GM21619 (cell line): ENCODE measurements around the gene ZP3.
"Not testable (repeated sequence)": the region's sequence is repeated elsewhere in the genome, so short reads cannot be mapped to it uniquely, and the experiment has no call there.

Source experiments
- ATAC-seq: cut with Tn5 transposase; IDR thresholded peaks from one replicate; pipeline ENCODE4 v1.9.1; 2021; ENCODE audit not compliant: unreplicated experiment

ZP3 gene

DNA sequence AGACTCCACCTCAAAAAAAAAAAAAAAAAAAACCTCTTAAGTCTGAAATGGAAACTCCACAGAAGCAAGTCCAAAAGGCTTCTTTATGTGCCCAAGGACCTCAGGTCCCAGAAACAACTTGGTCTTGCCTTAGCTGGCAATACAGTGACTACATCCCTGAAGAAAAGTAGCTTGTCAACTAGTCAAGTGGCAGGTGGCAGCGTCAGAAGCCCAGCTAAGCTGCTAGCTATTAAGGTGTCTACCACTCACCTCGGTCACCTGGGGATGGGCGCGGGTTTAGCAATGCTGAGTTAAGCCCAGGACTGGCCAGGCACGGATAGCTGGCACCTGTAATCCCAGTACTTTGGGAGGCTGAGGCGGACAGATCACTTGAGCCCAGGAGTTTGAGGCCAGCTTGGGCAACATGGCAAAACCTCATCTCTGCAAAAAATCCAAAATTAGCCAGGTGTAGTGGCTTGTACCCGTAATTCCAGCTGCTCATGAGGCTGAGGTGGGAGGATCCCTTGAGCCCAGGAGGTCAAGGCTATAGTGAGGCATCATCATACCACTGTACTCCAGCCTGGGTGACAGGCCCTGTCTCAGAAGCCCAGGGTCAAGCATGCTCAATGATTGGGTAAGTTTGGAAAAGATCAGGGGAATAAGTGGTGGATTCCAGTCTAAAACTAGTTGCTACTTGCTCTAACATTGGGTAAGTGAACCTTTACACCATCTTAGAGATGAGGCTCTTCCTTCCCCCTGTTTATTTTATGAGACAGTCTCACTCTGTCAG is 14.6 kb downstream of the ZP3 start:
- not testable (repeated sequence) for ATAC-seq

DNA sequence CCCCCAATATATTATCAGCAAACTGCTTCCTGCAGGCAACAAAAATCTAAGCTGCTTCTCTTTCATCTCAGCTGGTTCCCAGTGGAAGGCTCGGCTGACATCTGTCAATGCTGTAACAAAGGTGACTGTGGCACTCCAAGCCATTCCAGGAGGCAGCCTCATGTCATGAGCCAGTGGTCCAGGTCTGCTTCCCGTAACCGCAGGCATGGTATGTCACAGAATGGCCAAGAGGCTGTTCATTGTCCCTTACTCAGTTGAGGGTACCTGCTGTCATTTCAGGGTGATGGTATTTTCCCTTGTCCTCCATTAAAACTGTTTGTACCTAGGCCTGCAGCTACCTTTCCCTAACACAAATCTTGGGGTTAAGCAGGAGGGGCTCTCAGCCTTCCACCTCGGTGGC is 15.7 kb downstream of the ZP3 start:
- ATAC-seq = not testable (repeated sequence)

DNA sequence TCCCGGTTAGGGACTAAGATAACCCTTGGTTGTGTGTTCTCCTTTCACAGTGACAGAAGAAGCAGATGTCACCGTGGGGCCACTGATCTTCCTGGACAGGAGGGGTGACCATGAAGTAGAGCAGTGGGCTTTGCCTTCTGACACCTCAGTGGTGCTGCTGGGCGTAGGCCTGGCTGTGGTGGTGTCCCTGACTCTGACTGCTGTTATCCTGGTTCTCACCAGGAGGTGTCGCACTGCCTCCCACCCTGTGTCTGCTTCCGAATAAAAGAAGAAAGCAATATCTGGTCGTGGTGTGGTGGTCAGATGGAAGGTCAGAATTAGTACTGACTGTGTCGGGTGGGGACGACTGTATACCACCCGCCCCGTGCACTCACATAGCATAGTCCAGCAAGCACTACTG is 17.0 kb downstream of the ZP3 start:
- peak; percentile 36 for ATAC-seq

DNA sequence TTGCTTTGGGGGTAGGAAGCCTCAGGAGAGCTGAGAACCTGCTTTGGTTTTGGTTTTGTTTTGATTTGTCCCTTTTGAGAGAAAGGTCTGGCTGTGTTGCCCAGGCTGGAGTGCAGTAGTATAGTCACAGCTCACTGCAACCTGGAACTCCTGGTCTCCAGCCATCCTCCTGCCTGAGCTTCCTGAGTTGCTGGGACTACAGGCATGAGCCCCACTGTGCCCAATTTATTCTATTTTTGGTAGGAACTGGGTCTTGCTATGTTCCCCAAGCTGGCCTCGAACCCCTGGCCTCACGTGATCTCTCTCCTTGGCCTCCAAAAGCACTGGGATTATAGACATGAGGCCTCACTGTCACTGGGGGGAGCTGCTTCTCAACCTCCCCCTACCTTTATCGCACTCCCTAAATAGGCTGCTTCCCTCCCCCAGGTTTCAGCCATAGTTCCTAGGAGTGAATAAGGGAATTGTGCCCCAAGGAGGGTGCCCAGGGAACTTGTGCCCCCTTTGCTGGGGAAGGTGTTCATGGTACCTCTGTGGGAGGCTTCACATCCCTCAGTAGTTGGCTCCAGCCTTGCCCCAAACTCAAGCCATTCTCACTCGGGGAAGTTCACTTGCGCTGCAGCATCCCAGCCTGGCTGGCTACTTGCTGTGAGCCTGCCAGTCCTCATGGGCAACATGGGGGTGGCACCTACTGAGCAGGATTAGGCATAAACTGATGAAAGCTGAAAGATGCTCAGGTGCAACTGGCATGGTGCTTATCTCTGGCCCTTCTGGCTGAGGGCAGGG is 18.1 kb downstream of the ZP3 start:
- ATAC-seq = not testable (repeated sequence)

DNA sequence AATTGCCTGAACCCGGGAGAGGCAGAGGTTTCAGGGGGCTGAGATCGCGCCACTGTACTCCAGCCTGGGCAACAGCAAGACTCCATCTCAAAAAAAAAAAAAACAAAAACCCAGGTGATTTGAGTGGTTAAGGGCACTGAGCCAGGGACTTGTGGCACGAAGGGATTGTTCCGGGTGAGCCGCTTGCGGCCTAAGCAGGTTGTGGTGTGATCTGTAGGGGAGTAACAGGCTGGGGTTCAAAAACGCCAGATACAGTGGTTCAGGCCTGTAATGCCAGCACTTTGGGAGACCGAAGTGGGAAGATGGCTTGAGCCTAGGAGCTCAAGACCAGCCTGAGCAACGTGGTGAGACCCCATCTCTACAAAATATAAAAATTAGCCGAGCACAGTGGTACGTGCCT is 19.1 kb downstream of the ZP3 start:
- not testable (repeated sequence) for ATAC-seq

DNA sequence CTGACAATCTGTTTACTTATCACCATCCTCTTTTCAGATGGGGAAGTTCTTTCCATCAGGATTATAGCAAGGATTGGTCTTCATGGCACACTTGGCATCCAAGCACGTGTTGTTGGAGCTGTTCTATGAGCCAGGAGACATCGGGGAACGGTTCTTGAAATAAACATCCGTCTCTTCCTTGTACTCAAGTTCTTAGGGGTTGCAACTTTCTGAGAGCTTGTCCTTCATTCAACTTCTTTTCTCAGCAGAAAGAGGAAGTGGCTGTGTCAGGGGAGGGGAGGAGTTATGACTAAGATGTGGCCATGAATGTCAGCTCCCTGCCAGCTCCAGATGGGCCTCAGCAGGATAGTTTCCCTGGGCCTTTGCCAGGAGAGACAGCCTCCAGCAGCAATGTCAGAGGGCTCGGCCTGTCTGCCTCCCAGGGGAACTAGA is 20.8 kb downstream of the ZP3 start:
- ATAC-seq = peak; percentile 74

DNA sequence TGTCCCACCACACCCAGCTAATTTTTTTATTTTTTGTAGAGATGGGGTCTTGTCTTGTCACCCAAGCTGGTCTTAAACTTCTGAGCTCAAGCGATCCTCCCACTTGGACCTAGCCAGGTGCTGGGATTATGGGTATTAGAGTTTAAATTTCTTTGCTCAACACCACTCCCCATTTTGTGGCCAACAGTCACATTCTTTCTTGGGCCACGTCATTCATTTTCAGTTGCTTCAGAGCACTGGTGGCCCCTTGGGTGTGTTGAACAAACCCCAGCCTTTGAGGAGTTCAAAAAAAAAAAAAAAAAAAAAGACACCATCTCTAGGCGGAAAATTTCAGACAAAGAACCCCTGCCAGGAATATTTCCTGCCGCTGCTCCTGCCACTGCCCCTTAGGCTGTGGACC is 32.3 kb downstream of the ZP3 start:
- ATAC-seq = not testable (repeated sequence)

DNA sequence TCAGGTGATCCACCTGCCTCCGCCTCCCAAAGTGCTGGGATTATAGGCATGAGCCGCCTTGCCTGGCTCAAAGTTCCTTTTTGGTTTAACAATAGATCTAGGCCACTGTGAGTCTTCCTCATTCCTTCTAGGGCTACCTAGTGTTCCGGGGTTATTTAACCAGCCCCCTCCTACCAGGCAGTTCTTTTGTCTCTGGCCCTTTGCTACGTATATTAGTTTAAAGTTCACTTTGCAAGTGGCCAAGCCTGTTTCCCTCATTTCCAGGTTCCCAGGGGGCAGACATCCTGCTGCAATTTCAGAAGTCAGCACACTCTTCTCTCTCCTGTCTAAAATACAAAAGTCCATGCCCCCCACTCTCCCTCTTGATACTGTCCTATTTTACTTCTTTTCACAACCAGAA is 33.8 kb downstream of the ZP3 start:
- not testable (repeated sequence) for ATAC-seq

DNA sequence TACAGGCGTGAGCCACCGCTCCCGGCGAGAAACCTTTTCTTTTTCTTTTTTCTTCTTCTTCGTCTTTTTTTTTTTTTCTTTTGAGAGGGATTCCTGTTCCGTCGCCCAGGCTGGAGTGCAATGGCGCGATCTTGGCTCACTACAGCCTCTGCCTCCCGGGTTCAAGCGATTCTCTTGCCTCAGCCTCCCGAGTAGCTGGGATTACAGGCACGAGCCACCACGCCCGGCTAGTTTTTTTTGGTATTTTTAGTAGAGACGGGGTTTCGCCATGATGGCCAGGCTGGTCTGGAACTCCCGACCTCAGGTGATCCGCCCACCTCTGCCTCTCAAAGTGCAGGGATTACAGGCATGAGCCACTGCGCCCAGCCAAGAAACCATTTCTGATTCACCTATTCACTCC is 36.0 kb downstream of the ZP3 start:
- ATAC-seq = not testable (repeated sequence)

DNA sequence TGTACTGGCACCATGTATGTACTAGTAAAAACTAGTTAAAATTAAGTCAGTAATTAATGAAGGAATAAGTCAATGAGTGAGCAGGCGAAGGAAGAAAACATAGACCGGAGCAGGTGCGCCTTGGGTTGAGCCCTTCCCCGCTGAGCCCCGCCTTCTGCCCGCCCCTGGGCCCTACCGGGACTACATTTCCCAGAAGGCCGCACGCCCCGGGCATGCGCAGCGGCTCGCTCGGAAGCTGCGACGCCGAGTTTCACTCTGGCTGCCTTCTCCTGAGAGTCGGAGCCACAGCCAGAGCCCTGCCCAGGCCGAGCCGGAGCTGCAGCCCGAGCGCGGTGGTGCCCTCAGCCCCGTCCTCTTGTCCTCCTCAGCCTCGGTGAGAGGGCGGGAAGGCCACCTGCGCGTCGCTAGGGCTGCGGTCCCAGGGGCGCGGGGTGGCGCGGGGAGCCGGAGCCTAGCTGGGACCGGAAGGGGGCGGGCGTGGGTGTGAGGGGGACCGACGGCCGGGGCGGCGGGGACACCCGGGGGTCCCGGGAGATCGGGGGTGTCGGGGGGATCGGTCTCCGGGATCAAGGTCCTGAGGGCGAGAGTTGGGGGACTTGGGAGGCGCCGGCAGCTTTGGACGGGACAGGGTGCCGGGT is 36.8 kb downstream of the ZP3 start, which contains the start of gene DTX2:
Gene DTX2 (plus strand): TSS at position 246 of the 638 bp plus-strand sequence. CDS start 18,801 bp downstream, outside the sequence.
- ATAC-seq = peak; percentile 97

DNA sequence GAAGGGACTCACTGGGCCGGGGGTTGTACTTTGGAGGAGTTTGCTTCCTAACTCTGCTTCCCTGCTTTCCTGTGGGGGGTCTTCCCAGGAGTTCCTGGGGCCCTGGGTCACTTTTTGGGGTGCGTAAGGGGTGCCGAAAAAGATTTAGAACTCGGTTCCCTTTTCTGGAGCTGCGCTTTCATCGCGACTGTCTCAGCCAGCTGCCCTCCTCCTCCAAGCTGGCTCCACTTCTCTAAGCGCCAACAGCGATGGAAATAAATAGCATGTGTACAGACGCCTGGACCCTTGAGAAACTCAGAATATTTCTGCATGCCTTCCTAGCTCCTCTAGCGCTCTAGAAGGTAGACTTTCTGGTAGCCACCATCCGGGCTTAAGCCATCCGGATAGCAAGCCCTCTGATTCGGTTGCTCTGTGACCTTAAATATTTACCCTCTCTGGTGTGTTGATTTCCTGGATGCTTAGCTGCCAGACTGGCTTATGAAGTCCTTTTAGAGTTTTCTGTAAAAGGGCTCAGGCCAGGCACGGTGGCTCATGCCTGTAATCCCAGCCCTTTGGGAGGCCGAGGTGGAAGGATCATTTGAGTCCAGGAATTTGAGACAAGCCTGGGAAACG is 37.6 kb downstream of the ZP3 start:
- ATAC-seq = not testable (repeated sequence)

DNA sequence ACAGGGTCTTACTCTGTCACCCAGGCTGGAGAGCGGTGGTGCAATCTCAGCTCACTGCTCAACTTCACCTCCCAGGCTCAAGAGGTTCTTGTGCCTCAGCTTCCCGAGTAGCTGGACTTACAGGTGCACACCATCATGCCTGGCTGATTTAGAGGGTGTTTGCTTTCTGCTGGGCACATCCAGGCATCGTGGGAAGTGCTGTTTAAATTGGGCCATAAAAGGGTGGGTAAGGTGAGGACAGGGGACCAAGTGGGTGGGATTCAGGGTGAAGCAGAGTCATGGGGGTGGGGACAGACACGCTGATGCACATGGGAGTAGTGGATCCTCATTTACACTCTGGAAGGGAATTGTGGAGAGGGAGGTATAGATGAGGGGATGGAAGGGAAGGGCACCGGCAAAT is 40.2 kb downstream of the ZP3 start:
- not testable (repeated sequence) for ATAC-seq

DNA sequence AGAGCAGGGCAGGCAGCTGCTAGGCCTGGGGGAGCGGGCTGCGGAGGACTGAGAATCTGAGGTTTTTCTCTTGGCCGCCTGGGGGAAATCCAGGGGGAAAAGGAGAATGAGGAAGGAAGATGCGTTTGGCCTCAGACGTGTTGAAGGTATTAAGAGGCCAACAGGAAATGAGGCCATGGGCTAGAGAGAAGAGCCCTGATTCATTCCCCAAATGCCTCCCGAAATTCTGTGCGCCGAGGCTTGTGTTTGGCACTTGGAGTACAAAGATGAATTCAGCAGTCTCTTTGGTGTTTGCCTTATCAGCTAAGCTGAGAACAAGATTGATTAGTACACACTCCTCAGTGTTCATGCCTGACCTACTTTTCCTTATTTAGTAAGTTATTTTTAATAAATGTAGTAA is 41.2 kb downstream of the ZP3 start:
- not testable (repeated sequence) for ATAC-seq

DNA sequence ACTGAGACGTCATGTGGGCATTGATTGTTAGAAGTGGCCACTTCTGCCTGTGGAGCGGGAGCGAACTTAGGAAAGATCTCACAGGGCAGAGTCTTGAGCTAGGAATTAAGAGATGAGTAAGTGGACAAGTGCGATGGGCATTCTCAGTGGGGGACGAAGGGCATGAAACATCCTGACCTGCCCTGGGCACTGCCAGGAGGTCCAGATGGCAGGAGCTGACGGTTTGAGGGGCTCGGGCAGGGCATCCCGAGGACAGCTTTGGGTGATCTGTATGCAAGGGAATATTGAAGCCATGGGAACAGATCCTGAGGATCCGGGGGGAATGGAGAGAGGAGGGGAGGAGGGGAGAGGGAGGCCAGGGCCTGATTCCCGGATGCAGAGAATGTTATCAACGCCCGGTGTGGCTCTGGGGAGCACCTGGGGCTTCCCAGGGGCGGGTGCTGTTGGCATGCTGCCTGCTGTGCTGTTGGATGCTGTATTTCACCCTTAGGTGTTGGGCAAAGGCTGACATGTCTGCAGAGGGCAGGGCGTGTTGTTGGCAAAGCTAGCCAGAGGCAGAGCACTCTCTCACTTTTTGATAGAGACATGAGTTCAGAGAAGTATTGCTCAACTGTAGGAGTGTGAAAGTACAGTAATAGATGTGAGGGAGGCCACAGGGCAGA is 43.1 kb downstream of the ZP3 start:
- not testable (repeated sequence) for ATAC-seq

DNA sequence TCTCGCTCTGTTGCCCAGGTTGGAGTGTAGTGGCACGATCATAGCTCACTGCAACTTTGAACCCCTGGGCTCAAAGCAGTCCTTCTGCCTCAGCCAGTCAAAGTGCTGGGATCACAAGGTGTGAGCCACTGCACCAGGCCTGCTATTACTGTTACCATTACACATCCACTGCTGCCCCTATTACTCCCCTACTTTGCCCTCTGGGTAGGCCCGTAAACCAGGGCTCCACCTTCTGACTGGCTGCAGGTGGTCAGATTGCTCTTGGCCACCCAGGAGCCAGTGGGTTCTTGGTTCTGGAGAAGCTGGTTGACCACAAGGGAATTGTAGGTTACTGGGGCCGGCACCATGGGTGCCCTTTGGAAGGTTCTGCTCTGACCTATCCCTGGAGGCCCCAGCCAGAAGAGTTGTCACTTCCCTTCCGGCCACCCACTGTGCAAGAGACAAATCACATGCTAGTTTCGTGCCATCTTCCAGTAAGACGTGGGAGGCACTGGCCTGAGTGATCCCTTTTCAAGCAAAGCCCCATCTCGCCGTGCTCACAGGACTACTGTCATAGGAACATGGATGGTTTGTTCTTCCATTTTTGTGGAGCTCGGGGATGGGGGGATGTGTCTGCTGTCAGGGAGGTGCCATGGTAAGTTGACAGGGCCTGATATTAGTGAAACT is 46.9 kb downstream of the ZP3 start:
- not testable (repeated sequence) for ATAC-seq

DNA sequence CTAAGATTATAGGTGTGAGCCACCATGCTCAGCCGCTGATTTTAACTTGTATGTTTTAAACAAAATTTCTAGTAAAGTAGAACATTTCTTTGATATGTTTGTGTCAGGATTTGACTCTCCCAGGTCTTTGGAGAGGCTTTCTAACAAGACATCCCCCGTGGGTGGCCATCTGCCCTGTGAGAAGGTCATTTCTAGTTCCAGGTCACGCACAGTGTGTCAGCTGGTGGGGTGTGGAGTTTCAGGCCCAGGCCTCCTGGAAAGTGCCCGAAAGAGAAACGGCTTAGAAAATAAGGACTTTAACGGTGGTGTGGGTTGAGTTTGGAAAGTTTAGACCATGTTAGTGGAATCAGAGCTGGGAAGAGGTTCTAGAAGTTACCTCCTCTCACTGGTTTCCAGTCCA is 48.3 kb downstream of the ZP3 start:
- ATAC-seq = not testable (repeated sequence)

DNA sequence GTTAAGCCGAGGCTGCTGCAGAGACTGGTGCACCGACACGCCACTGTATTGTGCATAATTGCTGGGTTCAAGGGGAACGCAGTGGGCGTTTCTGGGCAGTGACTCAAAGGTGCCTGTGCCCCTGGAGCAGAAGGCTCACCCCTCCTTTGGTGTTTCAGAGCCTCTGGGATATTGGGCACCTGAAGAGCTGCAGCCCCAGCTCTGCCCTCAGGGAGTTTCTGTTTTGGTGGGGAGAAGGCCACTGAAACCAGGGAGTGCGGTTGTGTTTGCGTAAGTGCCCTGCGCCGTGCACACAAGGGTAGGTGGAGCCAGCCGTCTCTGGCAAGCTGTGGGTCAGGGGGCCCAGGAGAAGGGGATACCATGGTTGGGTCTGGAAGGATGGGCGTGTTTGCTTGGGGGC is 51.5 kb downstream of the ZP3 start:
- not testable (repeated sequence) for ATAC-seq

DNA sequence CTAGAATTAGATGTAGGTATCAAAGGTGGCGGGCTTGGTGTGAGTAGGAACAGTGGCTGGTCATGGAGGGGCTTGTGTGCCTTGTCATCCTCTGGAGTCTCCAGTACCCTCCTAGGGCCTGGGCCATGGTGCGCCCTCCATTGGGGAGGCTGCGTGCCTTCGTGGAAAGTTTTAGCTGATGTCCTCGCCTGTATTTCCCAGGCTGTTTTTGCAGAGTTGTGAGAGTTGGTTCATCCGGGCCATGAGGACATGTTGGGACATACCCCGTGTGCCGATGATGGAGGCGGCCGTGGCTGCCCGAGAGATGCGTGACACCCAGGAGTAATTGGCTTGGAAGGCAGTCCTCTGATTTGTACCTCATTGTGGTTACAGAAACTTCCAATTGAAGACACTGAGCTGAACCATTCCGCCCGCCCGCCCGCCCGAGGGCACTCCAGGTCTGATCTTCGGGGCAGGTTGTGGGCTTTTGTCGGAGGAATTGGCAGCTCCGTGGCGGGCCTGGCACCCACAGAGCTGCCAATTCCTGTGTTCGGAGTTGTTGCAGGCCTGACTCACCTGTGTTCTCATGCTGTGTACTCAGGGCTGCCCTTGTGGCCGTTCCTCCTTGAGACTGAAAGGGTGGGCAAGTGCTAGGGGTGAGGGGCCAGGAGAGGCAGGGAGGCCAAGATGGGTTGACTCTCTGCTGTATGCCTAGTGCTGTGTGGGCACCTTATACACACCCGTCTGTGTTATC is 52.2 kb downstream of the ZP3 start:
- ATAC-seq = not testable (repeated sequence)

DNA sequence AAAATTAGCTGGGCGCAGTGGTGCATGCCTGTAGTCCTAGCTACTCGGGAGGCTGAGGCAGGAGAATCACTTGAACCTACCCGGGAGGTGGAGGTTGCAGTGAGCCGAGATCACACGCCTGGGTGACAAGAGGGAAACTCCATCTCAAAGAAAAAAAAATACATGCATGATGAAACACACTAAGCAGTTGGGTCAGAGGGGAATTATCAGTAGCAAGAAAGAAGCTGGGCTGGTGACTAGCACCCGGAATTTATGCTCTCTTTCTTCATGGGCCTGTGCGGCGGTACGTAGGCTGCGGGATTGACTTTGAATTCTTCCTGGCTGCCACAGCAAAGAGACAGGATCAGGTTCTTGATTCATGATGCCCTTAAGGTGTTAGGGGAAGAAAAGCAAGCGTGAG is 54.9 kb downstream of the ZP3 start:
- ATAC-seq = not testable (repeated sequence)
